B cell (primary cell): ENCODE measurements around the gene LCN12.

ENCODE experiments used
- EZH2 ChIP-seq: IDR thresholded peaks from 2 replicates; pipeline ENCODE4 v1.6.1; 2012; ENCODE audit warnings: borderline replicate concordance, low read depth, mild to moderate bottlenecking, moderate library complexity, low read length; ENCODE audit not compliant: insufficient read depth, poor library complexity, severe bottlenecking
- TF ChIP-seq, protein P1 (sequence below): fragments of 200-600 bp; IDR thresholded peaks from one replicate; pipeline ENCODE4 v1.8.0; 2022; ENCODE audit warnings: antibody characterized with exemption, mild to moderate bottlenecking

- TF ChIP-seq, protein P1, sequence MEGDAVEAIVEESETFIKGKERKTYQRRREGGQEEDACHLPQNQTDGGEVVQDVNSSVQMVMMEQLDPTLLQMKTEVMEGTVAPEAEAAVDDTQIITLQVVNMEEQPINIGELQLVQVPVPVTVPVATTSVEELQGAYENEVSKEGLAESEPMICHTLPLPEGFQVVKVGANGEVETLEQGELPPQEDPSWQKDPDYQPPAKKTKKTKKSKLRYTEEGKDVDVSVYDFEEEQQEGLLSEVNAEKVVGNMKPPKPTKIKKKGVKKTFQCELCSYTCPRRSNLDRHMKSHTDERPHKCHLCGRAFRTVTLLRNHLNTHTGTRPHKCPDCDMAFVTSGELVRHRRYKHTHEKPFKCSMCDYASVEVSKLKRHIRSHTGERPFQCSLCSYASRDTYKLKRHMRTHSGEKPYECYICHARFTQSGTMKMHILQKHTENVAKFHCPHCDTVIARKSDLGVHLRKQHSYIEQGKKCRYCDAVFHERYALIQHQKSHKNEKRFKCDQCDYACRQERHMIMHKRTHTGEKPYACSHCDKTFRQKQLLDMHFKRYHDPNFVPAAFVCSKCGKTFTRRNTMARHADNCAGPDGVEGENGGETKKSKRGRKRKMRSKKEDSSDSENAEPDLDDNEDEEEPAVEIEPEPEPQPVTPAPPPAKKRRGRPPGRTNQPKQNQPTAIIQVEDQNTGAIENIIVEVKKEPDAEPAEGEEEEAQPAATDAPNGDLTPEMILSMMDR: no peak
- TF ChIP-seq EZH2: no peak
Measured at GRCh38 chr9:136958898-136959850, 7.1 kb downstream of the LCN12 start.
